Measurements from ENCODE around the gene SEMA3B.

SEMA3B gene

GRCh38 chr3:50327129-50327528 lies 58.2 kb downstream of the SEMA3B start:
- no peak for DNase-seq (ENCODE audit: low read depth in 2 of 2, low spot score in 1 of 2)

Measured in stimulated activated CD8-positive, alpha-beta memory T cell treated with anti-CD3 and anti-CD28 coated beads, Interleukin-4, amount 100 ng/mL, for 4 hours (primary cell).